NCI-H2196 (cell line): ENCODE data around the gene CCDC171.

ENCODE experiments used
- DNase-seq: peaks from one replicate; lab custom pipeline; 2025; ENCODE audit not compliant: unreplicated experiment; lab: John Stamatoyannopoulos, UW

CCDC171 gene

DNA sequence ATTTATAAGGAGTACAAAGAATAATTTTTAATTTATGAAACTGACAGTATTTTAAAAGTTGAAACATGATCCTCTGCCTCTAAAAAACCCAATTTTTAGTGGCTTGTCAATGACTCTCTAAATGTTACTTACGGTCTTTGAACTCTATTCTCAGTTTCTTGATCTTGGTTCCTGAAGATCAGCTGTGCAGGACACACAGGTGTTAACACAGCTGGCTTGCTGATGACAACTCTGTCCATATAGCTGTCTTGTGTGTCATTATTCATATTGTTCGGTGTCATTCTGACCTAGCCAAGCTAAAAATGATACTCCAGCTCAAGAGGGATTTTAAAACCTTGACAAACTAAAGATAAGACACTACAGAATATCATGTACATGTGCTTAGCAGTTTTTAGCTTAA is 314.5 kb downstream of the CCDC171 start:
- DNase-seq, result no peak

DNA sequence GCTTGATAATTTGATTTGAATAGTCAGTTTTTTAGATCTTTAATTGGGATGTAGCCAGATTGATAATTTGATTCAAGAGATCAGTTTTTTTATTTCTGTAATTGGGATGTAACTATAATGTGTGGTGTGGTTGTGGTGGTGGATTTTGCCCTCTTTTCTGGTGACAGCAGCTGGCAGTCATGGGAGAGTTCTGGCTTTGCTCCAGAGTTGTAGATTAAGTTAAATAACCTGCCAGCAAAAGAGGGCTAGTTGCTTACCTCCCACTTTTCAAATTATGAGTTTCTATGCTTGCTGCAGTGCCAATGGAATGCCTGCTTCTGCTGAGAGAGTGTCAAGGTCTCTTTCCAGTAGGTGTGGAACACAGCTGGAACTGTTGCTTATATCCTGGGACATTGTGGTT is 315.1 kb downstream of the CCDC171 start:
- DNase-seq, result peak; percentile 20

DNA sequence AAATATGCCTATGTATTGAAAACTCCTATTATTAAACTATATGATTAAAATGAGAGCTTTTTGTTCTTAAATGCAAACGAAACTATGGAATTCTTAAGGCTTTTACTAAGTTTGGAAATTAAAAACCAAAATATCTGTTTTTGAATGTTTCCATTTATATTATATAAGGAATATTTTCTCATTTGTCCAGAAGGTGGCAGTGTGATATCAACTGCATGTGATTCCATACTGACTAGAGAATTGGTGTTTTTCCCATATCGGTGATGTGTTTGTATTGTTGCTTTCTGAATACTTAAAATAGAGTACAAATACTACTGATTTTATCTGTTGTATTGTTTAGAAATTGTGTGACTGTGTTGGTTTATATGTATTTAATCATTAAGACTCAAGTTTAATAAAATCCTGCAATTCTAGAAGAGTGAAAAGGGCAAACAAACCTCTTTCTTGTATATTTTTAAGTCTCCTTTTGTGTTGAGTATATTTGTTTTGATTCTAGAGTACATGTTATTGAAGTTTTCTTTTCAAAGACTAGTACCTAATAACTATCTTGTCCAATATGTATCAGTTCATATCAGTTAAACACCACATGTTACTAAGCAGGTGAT is 320.8 kb downstream of the CCDC171 start:
- peak; percentile 82 for DNase-seq

DNA sequence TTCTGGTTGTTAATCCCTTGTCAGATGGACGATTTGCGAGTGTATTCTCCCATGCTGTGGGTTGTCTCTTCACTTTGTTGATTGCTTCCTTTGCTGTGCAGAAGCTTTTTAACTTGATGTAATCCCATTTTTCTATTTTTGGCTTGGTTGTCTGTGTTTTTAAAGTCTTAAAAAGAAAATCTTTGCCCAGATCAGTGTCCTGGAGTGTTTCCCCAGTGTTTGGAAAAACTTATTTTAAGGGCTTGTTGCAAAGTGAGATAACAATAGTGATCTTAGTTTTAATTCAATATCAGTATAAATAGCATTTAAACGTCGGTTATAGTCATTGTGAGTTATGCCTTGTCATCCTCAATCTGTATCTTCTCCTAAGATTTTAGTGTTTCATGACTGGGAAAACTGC is 329.5 kb downstream of the CCDC171 start:
- DNase-seq, result no peak

DNA sequence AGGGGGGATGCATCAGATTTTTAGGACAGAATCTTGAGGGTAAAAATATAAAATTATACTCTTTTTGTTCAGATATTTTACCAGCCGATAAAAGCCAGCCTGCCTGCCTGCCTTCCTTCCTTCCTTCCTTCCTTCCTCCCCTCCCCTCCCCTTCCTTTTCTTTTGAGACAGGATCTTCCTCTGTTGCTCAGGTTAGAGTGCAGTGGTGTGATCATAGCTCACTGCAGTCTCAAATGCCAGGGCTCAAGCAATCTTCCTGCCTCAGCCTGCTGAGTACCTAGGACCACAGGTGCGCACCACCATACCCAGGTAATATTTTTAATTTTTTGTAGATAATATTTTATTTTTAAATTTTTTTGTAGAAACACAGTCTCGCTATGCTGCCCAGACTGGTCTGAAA is 330.0 kb downstream of the CCDC171 start:
- no peak for DNase-seq

DNA sequence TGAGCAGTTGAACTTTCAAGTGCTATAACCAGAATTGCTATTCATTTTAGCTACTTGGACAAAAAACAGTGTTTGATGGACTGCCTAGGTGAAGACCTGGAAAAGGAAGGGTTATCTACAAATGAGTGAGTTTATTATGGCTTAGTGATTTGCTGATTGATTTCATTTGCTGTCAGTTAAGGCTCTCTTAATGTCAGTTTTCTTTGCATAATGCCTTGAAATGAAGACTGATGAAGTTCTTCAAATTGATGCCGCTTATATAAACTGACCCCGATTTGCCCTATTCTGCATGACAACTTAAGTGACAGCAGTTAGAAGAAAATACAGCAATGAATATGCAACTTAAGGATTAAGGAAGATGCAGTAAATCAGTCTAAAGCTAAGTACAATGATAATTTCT is 332.6 kb downstream of the CCDC171 start:
- DNase-seq, result no peak

DNA sequence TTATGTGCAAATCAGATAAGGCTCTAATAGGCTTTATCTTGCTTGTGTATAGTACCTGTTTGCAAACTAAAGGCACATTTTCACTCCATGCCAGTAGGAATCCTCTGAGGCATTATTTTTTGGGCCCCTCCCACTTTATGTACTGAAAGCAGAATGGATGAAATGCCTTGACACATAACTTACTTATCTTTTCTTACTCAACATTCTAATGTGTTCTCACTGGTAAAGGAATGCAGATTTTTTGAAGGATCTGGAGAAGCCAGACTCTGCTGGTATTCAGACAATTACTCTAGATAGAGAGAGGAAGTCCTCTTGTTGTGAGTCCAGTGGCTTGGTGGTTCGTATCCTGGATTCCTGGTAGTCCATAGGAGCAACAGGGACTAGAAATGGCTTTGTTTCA is 336.7 kb downstream of the CCDC171 start:
- no peak for DNase-seq

DNA sequence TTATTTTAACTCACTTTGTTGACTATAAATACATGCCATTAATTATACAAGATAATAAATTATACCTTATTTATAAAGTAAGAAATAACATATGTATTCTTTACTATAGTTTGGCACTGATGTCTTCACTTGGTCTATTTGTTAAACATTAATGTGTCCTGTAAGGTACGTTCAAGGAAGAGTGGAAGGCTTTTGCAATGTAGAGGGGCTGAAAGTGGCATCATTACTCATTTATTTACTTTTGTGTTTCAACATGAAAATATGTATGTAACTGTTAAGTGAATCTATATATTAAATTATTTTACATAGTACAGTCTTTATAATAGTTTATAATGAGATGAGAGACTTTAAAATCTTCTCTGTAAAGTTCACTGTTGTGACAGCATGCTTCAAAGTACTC is 348.7 kb downstream of the CCDC171 start:
- DNase-seq, result no peak

DNA sequence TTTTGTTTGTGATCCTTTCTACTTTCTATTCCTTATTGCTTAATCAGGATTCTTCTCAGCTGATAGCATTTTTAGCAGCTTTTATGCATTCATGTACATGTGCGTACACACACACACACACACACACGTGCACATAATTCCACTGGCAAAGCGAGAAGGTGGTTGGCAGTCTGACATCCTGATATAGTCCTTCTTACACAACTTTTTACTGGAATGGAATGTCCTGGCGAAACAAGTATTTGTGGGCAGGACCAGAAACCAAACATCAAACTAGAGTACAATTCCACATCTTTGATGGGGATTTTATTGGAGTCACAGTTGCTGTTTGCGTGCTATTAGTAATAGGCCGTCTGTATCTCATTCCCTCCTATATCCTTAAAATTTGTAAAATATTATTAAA is 356.5 kb downstream of the CCDC171 start:
- DNase-seq, result no peak

DNA sequence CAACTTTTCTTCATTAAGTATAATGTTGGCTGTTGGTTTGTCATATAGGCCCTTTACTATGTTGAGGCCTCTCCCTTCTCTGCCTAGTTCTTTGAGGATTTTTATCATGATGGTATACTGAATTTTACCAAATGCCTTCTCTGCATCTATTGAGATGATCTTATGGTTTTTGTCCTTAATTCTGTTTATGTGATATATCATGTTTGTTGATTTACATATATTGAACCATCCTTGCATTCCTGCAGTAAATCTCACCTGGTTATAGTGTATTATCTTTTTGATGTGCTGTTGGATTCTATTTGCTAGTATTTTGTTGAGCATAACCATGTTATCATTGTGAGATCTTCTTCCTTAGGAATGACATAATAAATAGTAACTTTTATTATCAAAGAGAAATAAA is 362.9 kb downstream of the CCDC171 start:
- no peak for DNase-seq

DNA sequence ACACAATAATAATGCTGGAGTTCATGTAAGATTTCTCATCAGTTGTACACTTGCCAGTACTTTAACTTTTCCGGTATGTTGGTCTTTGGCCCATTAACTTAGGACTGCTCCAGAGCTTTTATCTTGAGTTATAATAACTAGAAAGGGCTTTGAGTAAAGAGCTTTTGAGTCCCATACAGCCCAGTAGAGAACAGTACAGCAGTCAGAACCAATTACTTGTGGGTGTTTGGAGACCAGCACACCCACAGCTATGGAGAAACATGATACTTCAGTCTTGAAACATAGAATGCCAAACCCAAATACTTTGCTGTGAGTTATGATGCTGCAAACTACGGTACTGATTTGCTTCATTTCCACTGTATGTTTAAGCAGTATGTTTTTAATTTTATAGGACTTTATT is 374.3 kb downstream of the CCDC171 start:
- no peak for DNase-seq

DNA sequence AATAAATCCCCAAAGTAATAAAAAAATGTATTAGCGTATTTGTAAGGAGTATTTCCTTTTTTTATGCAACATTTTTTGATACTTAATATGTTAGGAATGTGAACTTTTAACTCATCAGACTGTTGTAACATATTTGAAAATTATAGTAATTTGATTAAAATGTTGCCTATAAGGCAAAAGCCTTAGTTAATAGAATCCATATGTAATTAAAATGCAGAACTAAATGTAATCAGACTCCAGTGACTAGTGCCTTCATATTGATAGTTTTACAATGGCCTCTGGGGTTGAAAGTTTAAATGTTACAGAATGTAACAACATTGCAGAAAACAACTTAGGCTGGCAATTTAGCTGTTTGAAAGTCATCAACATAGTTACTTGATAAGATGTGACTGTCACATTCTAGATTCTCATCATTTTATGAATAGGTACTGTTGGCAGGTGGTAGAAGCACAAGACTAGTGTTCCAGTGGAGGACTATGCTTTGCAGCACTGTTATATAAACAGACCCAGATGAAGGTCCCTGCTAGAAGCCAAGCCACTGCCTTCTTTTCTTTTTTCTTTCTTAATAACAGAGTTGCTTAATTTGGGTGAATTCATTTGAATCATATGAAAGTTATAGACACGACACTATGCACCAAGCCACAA is 382.9 kb downstream of the CCDC171 start:
- DNase-seq, result no peak

DNA sequence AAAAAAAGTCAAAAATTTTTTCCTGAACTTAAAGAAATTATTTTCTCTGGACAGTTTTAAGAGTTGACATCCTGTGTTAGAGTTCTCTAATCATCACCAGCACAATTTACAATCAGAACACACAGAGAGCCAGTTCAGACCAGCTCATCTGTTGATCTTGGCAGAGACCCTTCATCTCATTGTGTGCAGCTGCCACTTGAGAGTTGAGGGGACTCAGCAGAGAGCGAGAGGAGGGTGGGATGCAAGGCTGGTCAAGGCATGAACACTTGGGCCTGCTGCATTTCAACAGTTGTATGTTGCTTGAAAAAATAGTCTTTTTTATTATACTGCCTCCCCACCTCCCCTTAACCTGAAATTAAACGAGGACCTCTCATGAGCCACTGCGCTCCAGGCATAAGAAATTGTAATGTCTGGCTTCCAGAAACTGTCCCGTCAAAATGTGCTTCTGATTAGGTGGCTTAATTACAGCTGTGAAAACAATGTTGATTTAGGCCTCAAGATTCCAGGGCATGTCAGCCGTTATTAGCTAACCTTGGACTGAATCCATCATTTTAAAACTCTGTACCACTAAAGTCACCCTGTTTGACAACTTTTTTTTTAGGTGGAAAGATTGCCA is 383.6 kb downstream of the CCDC171 start:
- peak; percentile 68 for DNase-seq

DNA sequence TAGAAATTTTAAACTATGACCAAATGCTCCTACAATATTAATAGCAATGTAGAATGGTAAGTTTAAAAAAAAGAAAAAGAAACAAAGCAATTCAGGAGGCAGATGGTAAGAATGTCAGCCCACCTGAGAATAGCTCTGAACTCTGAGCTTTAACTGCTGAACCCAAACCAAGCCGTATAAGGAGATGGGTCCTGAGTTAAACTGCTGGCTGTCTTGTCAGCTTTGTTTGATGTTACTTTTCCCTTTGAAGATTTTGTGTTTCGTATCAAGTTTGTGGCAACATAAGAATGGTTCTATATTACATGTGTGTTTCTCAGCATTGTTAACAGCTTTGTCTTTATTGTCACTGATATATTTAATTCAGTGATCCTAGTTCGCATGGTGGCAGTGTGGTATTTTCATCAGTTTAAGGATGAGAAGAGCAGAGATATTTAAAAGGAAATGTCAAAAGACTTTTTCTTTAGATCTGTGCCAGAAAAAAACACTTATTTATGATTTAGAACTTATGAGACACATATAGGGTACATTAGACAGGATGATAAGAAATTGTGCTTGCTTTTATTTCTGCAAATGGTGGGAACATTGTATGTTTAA is 390.1 kb downstream of the CCDC171 start:
- DNase-seq, result no peak

DNA sequence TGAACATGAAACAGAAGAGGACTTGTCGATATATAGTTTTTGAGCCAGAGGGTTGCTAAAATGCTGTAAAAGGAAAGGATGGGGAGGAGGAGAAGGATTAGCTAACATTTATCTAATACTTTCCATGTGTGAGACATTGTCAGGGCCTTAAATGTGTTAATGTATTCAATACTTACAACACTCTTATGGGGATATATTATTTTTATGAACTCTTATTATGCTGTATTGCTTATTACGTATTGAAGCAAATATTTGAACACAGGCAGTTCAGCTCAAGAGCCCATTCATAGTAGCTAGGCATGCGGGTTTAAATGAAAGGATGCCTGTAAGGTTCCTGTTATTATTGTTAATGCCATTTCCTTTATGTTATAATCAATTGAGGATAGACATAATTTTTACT is 391.5 kb downstream of the CCDC171 start:
- DNase-seq, result no peak

DNA sequence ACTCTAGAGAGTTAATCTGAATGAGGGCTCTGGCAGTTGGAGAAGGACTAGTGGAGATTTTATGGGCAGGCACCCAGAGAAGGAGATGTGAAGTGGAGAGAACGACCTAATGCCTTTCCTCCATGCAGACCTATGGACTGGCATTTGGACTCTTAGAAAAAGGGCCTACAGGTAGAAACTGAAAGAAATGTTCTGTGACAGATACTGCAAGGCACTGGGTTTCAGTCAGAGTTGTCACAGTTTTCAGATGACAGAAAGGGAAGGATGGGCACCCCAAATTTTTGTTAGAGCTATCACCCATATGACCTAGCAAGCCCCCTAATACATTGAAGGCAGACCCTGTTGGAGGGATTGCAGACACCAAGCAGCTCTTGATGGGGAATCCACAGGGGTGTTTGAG is 406.8 kb downstream of the CCDC171 start:
- DNase-seq, result no peak

DNA sequence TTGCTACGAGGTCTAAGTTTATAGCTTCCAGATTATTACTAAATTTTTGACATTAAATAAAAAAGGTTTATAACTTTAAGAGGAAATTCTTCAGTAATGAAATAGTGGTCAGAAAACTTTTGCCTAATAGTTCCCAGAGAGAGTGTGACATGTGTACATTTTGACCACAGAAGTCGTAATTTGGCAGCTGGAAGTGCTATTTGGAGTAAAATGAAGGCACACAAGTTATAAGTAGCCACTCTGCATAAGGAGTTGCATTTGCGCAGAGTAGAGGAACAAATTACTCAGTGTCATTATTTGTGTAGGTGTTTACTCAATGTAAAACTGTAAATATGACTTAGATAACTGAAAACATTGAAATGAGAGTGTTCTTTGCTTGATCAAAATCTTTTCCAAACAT is 408.4 kb downstream of the CCDC171 start:
- DNase-seq, result no peak

DNA sequence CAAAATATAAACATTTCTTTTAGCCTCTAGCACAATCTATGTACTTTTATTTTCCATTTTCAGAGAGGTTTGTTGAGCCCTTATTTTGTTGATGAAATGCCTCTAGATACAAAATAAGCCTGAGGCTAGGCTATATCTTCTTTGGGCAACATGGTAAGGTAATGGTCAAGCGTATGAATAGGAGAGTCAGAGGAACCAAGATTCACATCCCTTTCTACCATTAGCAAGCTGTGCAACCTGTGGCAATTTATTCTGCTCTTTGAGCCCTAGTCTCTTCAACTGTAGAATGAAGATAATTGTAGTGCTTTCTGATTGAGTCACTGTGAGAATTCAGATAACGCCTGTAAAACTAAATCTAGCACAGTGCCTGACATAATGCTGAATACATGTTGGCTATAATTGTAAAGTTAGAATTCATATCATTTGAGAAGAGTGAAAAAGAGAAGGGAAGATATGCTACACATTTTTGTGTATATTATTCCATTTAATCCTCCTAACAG is 412.5 kb downstream of the CCDC171 start:
- no peak for DNase-seq

DNA sequence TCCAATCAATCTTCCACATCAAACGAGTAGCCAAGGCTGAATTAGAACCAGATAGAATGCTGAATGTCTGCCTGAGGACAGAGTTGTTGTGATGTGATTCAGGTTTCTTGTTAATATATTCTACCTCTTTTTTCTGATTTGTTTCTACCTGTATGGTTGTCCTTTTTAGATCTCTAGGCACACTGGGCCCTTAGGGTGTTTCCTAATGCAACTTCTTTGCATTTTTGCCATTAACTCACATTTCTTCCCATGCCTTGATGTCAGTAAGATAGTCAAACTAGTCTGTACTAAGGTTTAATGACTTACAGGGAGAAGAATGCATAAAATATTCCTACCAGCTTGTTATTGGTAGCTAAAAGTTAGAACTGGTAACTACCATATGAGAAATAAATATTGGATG is 413.6 kb downstream of the CCDC171 start:
- DNase-seq, result no peak

DNA sequence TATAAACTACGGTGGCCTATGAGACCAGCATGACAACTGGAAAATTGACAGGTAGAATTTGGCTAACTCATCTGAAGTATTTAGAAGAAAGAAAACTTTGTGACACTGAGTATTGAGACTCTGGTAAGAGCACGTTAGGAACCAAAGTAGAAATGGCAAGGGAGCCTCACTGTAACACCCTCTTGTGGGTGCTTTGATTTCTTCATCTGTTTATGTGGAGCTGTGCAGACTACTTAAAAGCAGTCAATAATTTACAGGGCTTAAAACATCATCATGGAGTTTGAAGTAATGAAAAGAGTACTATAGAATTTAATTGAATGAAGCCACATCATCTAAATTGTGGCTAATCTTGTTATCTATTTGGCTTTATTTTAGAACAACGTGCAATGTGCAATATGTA is 414.2 kb downstream of the CCDC171 start:
- DNase-seq, result no peak

DNA sequence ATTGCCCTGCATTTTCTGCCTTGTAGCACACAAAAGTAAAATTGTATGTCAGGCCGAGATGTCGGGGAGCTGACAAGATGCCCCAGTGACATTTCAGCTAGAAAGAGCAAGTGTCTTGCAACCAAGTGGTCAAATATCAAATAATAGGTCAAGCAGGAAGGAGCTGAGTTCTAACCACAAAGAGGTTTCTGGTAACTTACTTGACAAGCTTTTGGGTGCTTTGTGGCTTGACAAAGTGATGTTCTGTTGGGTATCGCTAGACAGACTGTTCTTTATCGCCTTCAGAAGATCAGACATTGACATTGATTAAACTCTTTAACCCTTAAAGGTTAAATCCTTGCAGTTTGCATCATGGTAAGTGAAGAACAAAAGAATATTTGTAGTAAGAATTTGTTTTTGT is 419.9 kb downstream of the CCDC171 start:
- no peak for DNase-seq

DNA sequence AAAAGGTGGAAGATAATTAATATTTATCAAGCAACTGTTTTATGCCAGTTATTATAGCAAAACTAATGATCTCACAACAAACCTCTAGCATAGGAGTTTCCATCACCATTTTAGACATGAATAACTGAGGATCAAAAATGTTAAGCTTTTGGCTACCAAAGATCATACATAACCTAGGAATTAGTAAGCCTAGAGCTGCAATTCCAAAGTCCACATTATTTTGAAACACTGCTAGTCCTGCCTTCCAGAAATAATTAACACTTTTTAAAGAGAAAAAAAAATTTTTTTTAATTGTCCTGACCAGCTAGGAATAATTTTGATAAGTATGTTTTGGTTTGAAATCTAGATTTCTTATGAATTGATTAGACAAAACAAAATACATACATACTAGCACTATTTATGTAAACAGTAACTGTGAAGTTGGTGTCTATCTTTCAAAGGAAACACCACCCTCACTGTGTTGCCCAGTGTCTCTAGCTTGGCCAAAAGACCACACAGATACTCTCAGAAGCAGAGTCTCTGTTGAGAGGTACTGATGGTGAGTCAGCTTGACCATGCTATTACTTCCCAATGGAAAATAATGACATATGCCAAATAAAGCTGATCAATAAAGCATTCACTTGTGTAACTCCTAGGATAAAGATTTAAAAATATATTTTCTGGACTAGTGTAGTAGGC is 422.4 kb downstream of the CCDC171 start:
- no peak for DNase-seq
